Upper lobe of left lung (tissue), 6 donors: ENCODE data around the gene CAMK1. TPM values are rescaled to one million over a fixed set of nuclear protein-coding genes. Genes with fewer than 3 reads are reported as not detected.
A peak's percentile ranks its signal among the peaks of the same experiment; 100 is the strongest.

ENCODE experiments used
- ATAC-seq, 2 donors: fragments of 200-7000 bp; cut with Tn5 transposase; one replicate each; pipeline ENCODE4 v1.9.1; 2022; ENCODE audit warnings: mild to moderate bottlenecking in 2 of 2, moderate library complexity in 2 of 2; ENCODE audit not compliant: low FRiP score in 2 of 2
- DNase-seq, 2 donors: peaks; one replicate each; pipeline ENCODE4 v3.0.0-alpha.2; 2019 to 2020
- H3K27ac ChIP-seq, 4 donors: fragments of 200-600 bp; sonication (generic); one replicate each; pipeline ENCODE4 v1.5.1; 2016 to 2019
- H3K27me3 ChIP-seq, 4 donors: fragments of 200-600 bp; sonication (generic); one replicate each; pipeline ENCODE4 v1.5.1; 2017 to 2019
- H3K36me3 ChIP-seq, 4 donors: fragments of 200-600 bp; sonication (generic); one replicate each; pipeline ENCODE4 v1.5.1; 2016 to 2019
- H3K4me1 ChIP-seq, 4 donors: fragments of 200-600 bp; sonication (generic); one replicate each; pipeline ENCODE4 v1.5.1; 2018 to 2019
- H3K4me3 ChIP-seq, 4 donors: fragments of 200-600 bp; sonication (generic); one replicate each; pipeline ENCODE4 v1.5.1; 2017 to 2019; ENCODE audit warnings: mild to moderate bottlenecking in 2 of 4, moderate library complexity in 1 of 4
- H3K9me3 ChIP-seq, 4 donors: fragments of 200-600 bp; sonication (generic); one replicate each; pipeline ENCODE4 v1.5.1; 2018 to 2019
- EP300 ChIP-seq, 4 donors: sonication (generic); formaldehyde crosslinking; IDR thresholded peaks; one replicate each; pipeline ENCODE4 v1.5.1; 2017; ENCODE audit warnings: antibody characterized with exemption in 4 of 4, control low read depth in 2 of 4
- POLR2A ChIP-seq, 4 donors: fragments of 450-650 bp; IDR thresholded peaks; one replicate each; pipeline ENCODE4 v1.5.1; 2016 to 2017; ENCODE audit warnings: antibody characterized with exemption in 4 of 4, mild to moderate bottlenecking in 2 of 4
- POLR2AphosphoS5 ChIP-seq, 2 donors: sonication (generic); formaldehyde crosslinking; IDR thresholded peaks; one replicate each; pipeline ENCODE4 v1.5.1; 2017; ENCODE audit warnings: antibody characterized with exemption in 2 of 2
- WGBS, 2 donors: methylation state at CpG; one replicate each; pipeline ENCODE4 v1.1.5; 2017 to 2018; 5-methylcytosine and 5-hydroxymethylcytosine counted together
- total RNA-seq, 6 donors: library from RNA; depleted of rRNA in 4 of 6; stranded (reverse); fragments of >200 nt in 4 of 6; gene quantifications; one replicate each; pipeline versions ENCODE4 v1.1.0 to v1.2.1, GENCODE V29; 2016 to 2021
- TF ChIP-seq, protein P1 (sequence below), 6 experiments: fragments of 450-650 bp in 4 of 6; fragments of 200-600 bp in 2 of 6; sonication (generic) in 2 of 6; IDR thresholded peaks; one replicate each; pipeline ENCODE4 v1.5.1; 2016 to 2019; ENCODE audit warnings: antibody characterized with exemption in 6 of 6
- donor health status: DM: no; HTN: no; CAD: no; lungs with moderate emphysema.
- donor health status: DM: no; HTN: yes; CAD: no; lungs with severe emphysema.

The CAMK1 gene
- total RNA-seq, 6 donors from 2014 or later = 19.5 to 44.0 (median 27.6) TPM

GRCh38 chr3:9808345-9809037 is 38.7 kb upstream of the CAMK1 start:
- no peak for DNase-seq
- 71 to 77% methylated on average over 7 of the region's 7 CpGs for WGBS, 2 donors
- no peak overlapping the region for H3K4me3 ChIP-seq
- H3K27me3 ChIP-seq = no peaks in the 10 kb centered on the region
- H3K27ac ChIP-seq = peak overlapping the region; percentile 92 to 95 (median 94)
- H3K36me3 ChIP-seq = peaks cover 30 to 52% (median 36%) of the 10 kb centered on the region in 4 donors
- no peak for ATAC-seq
- no peak for TF ChIP-seq EP300 (IDR thresholded peaks at IDR 0.05)
- TF ChIP-seq, protein P1, sequence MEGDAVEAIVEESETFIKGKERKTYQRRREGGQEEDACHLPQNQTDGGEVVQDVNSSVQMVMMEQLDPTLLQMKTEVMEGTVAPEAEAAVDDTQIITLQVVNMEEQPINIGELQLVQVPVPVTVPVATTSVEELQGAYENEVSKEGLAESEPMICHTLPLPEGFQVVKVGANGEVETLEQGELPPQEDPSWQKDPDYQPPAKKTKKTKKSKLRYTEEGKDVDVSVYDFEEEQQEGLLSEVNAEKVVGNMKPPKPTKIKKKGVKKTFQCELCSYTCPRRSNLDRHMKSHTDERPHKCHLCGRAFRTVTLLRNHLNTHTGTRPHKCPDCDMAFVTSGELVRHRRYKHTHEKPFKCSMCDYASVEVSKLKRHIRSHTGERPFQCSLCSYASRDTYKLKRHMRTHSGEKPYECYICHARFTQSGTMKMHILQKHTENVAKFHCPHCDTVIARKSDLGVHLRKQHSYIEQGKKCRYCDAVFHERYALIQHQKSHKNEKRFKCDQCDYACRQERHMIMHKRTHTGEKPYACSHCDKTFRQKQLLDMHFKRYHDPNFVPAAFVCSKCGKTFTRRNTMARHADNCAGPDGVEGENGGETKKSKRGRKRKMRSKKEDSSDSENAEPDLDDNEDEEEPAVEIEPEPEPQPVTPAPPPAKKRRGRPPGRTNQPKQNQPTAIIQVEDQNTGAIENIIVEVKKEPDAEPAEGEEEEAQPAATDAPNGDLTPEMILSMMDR (IDR thresholded peaks at IDR 0.05) = peak in 1 of 6 experiments; percentile 20
- TF ChIP-seq POLR2A (IDR thresholded peaks at IDR 0.05) = no peak
- H3K9me3 ChIP-seq = no peaks in the 10 kb centered on the region
- peaks cover 12 to 24% (median 19%) of the 10 kb centered on the region in 4 donors for H3K4me1 ChIP-seq

DNA sequence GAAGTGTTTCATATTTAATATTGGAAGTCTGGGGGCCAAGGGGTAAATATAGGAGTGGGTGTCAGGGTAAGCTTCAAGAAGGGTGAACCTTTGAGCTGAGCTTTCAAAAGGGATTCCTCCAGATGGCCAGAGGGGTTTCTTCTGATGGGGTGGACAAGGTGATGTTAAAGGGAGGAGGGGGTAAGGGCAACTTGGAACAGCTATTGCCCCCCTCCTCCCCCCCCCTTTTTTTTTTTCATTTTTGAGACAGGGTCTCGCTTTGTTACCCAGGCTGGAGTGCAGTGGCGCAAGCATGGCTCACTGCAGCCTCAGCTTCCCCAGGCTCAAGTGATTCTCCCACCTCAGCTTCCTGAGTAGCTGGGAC is 38.2 kb upstream of the CAMK1 start:
- DNase-seq (no peak), ATAC-seq (no peak)
- Histone ChIP-seq H3K4me3 (no peak overlapping the region), H3K27ac (peak overlapping the region in 2 of 4 donors; percentile 94 to 95), H3K9me3 (no peaks in the 10 kb centered on the region), H3K36me3 (peaks cover 35 to 52% (median 40%) of the 10 kb centered on the region in 4 donors), H3K4me1 (peaks cover 12 to 24% (median 19%) of the 10 kb centered on the region in 4 donors), H3K27me3 (no peaks in the 10 kb centered on the region)
- 87 to 88% methylated on average over 2 of the region's 2 CpGs for WGBS, 2 donors
- TF ChIP-seq POLR2AphosphoS5 (IDR thresholded peaks at IDR 0.05) = no peak
- TF ChIP-seq POLR2A (IDR thresholded peaks at IDR 0.05) = no peak
- TF ChIP-seq, protein P1 (IDR thresholded peaks at IDR 0.05) = no peak
- no peak for TF ChIP-seq EP300 (IDR thresholded peaks at IDR 0.05)

DNA sequence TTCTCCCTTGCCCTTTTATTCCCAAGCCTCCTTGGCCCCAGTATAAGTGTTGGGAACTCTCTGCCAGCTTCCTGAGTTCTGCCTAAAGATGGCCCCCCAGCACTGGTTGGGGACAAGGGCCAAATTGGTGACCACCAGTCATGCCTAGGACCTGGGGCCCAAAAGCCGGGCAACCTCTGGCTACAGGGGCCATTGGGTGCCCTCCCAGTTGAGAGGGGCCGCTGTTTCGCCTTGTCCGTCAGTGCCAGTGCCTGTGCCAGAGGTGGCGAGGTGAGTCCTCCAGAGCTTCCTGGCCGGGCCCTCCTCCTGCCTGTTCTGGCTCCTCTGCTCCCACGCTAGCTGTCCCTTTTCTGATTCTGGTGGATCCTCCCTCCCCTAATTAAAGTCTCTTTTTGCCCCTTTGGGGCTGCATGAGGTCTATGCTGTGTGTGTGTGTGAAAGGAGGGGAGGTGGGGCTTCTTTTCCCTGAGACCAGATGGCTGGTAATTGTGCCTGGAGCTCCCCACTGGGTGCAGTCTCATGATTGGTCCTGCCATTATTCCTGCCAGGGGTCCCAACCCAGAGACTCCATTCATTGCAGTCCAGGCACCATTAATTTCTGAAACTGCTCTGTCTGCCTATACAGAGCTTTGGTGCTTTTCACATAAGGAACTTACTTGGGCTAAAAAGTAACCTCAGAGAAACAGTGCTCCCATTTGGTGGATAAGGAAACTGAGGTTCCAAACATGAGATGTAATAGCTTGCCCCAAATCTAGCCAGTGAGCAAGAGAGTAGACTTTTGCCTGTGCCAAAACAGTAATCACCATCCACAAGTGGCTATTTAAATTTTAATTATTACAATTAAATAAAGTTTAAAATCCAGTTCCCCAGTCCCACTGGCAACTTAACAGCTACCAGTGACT is 37.2 kb upstream of the CAMK1 start:
- TF ChIP-seq, protein P1 (IDR thresholded peaks at IDR 0.05) = no peak
- TF ChIP-seq EP300 (IDR thresholded peaks at IDR 0.05) (no peak), POLR2AphosphoS5 (IDR thresholded peaks at IDR 0.05) (no peak), POLR2A (IDR thresholded peaks at IDR 0.05) (no peak)
- 94 to 99% methylated on average over 7 of the region's 7 CpGs for WGBS, 2 donors
- ATAC-seq (no peak), DNase-seq (no peak)
- Histone ChIP-seq H3K9me3 (no peaks in the 10 kb centered on the region), H3K4me1 (peaks cover 12 to 24% (median 19%) of the 10 kb centered on the region in 4 donors), H3K36me3 (peaks cover 36 to 57% (median 46%) of the 10 kb centered on the region in 4 donors), H3K4me3 (no peak overlapping the region), H3K27ac (no peak overlapping the region), H3K27me3 (no peaks in the 10 kb centered on the region)

- ATAC-seq (no peak), DNase-seq (peak in 1 of 2 donors; percentile 71)
- H3K27me3 ChIP-seq = no peaks in the 10 kb centered on the region
- H3K4me1 ChIP-seq = peaks cover 12 to 23% (median 17%) of the 10 kb centered on the region in 4 donors
- no peak overlapping the region for H3K27ac ChIP-seq
- H3K4me3 ChIP-seq = no peak overlapping the region
- H3K9me3 ChIP-seq = no peaks in the 10 kb centered on the region
- TF ChIP-seq POLR2AphosphoS5 (IDR thresholded peaks at IDR 0.05) (no peak), POLR2A (IDR thresholded peaks at IDR 0.05) (no peak), EP300 (IDR thresholded peaks at IDR 0.05) (no peak)
- TF ChIP-seq, protein P1 (IDR thresholded peaks at IDR 0.05) = no peak
- 94 to 95% methylated on average over 10 to 12 of the region's 12 CpGs for WGBS, 2 donors
- peaks cover 42 to 65% (median 54%) of the 10 kb centered on the region in 4 donors for H3K36me3 ChIP-seq
Measured at GRCh38 chr3:9806137-9806536, 36.4 kb upstream of the CAMK1 start.
